GM12878 (cell line): ENCODE results near the gene NHSL1.

Experiments used
- ATF3 ChIP-seq: IDR thresholded peaks from 2 replicates; pipeline ENCODE4 v1.6.1; 2011; ENCODE audit warnings: low read depth, mild to moderate bottlenecking, low read length, moderate library complexity, borderline replicate concordance; ENCODE audit errors: extremely low read depth
- BCLAF1 ChIP-seq: fragments of 450-650 bp; IDR thresholded peaks from 2 replicates; pipeline ENCODE4 v1.6.1; 2017; ENCODE audit warnings: antibody characterized with exemption, mild to moderate bottlenecking, moderate library complexity
- BRCA1 ChIP-seq: IDR thresholded peaks from 2 replicates; pipeline ENCODE4 v1.6.1; 2011; ENCODE audit warnings: low read depth, low read length, improper control_type of control experiment
- CTCF ChIP-seq, 3 experiments: IDR thresholded peaks in 2 of 3; conservative IDR thresholded peaks in 1 of 3; 2 replicates each; pipeline ENCODE4 v1.5.1; 2011; ENCODE audit warnings: low read depth in 3 of 3, low read length in 3 of 3, mild to moderate bottlenecking in 3 of 3, control low read depth in 2 of 3, moderate library complexity in 2 of 3, inconsistent platforms in 1 of 3, mixed read lengths in 1 of 3; ENCODE audit not compliant: control insufficient read depth in 2 of 3, insufficient read depth in 1 of 3; ENCODE audit errors: extremely low read depth in 1 of 3
- EP300 ChIP-seq, 2 experiments: fragments of 150-350 bp in 1 of 2; IDR thresholded peaks; 2 replicates each; pipeline ENCODE4 v1.6.1; 2011 to 2012; ENCODE audit warnings: low read depth in 2 of 2, low read length in 2 of 2, borderline replicate concordance in 1 of 2, improper control_type of control experiment in 1 of 2, inconsistent platforms in 1 of 2; ENCODE audit not compliant: control insufficient read depth in 1 of 2
- POLR2A ChIP-seq: IDR thresholded peaks from 2 replicates; pipeline ENCODE4 v1.6.1; 2011; ENCODE audit warnings: low read depth, mild to moderate bottlenecking, low read length
- RFX5 ChIP-seq: IDR thresholded peaks from 2 replicates; pipeline ENCODE4 v1.6.1; 2011; ENCODE audit warnings: low read depth, low read length, improper control_type of control experiment
- SIN3A ChIP-seq: IDR thresholded peaks from 2 replicates; pipeline ENCODE4 v1.6.1; 2012; ENCODE audit warnings: low read depth, low read length, improper control_type of control experiment
- WRNIP1 ChIP-seq: IDR thresholded peaks from 2 replicates; pipeline ENCODE4 v1.6.1; 2011; ENCODE audit warnings: low read depth, low read length, improper control_type of control experiment, borderline replicate concordance
- ZBTB4 ChIP-seq: fragments of 450-650 bp; formaldehyde crosslinking; IDR thresholded peaks from 2 replicates; pipeline ENCODE4 v1.4.0; 2022; ENCODE audit warnings: mild to moderate bottlenecking, moderate library complexity

- TF ChIP-seq BRCA1 (no peak), SIN3A (no peak), POLR2A (no peak), ZBTB4 (CRISPR knock-in tag) (no peak), CTCF (IDR thresholded peaks at IDR 0.05 in 2 of 3, conservative IDR thresholded peaks at IDR 0.05 in 1 of 3; ENCODE audit: control insufficient read depth in 2 of 3, extremely low read depth in 1 of 3, insufficient read depth in 1 of 3, low read depth in 3 of 3, low read length in 3 of 3) (no peak), WRNIP1 (no peak), BCLAF1 (no peak), ATF3 (no peak), RFX5 (no peak), EP300 (IDR thresholded peaks at IDR 0.05; ENCODE audit: borderline replicate concordance in 1 of 2, control insufficient read depth in 1 of 2, low read depth in 2 of 2, low read length in 2 of 2) (no peak)
Observed at GRCh38 chr6:138500045-138500665, 861 bp upstream of the NHSL1 start.
